Activated T-cell treated with anti-CD3 and anti-CD28 coated beads, Interleukin-2, amount 50 U/mL, for 72 hours (primary cell): ENCODE measurements around the gene ATP6V0A1. TPM values are rescaled to one million over a fixed set of nuclear protein-coding genes. Genes with fewer than 3 reads are reported as not detected.
"Not testable (repeated sequence)": the region's sequence is repeated elsewhere in the genome, so short reads cannot be mapped to it uniquely, and the experiment has no call there.

Experiments
- ATAC-seq, 2 donors: fragments of 150-1000 bp; cut with Tn5 transposase; replicated peaks in 1 of 2; 2 replicates each; pipeline ENCODE4 v1.10.0; 2021; ENCODE audit warnings: moderate library complexity in 2 of 2, mild to moderate bottlenecking in 1 of 2
- DNase-seq, 2 donors: peaks; one replicate each; pipeline ENCODE4 v3.0.0; 2021 to 2022; ENCODE audit warnings: mixed read lengths in 1 of 2
- H3K27ac Mint-ChIP-seq: one replicate; pipeline ENCODE4 v1.8.0; 2022; ENCODE audit warnings: mild to moderate bottlenecking, moderate library complexity, mixed read lengths
- H3K27me3 Mint-ChIP-seq: one replicate; pipeline ENCODE4 v1.8.0; 2022; ENCODE audit warnings: low read depth, mixed read lengths
- H3K36me3 Mint-ChIP-seq, 2 donors: one replicate each; pipeline ENCODE4 v1.8.0; 2022; ENCODE audit warnings: mixed read lengths in 2 of 2, mild to moderate bottlenecking in 1 of 2; ENCODE audit not compliant: insufficient read depth in 2 of 2
- H3K4me1 Mint-ChIP-seq: one replicate; pipeline ENCODE4 v1.8.0; 2022; ENCODE audit warnings: low read depth, mixed read lengths
- H3K4me3 Mint-ChIP-seq, 2 donors: one replicate each; pipeline ENCODE4 v1.8.0; 2022; ENCODE audit warnings: mild to moderate bottlenecking in 2 of 2, mixed read lengths in 2 of 2, moderate library complexity in 2 of 2
- H3K9me3 Mint-ChIP-seq, 2 donors: one replicate each; pipeline ENCODE4 v1.8.0; 2022; ENCODE audit warnings: mixed read lengths in 2 of 2
- total RNA-seq, 2 donors: library from RNA; stranded (reverse); gene quantifications; one replicate each; pipeline ENCODE4 v1.2.3, GENCODE V29; 2022

Gene ATP6V0A1
- total RNA-seq, 2 donors from 2014 or later = 22.1 TPM

- H3K27ac Mint-ChIP-seq = no peak overlapping the region
- DNase-seq = no peak
- no peaks in the 10 kb centered on the region for H3K9me3 Mint-ChIP-seq
- ATAC-seq = no peak
- no peaks in the 10 kb centered on the region for H3K4me1 Mint-ChIP-seq
- peaks cover 6 to 11% of the 10 kb centered on the region in 2 donors for H3K36me3 Mint-ChIP-seq
- no peak overlapping the region for H3K4me3 Mint-ChIP-seq
- H3K27me3 Mint-ChIP-seq = no peaks in the 10 kb centered on the region
These were observed 15.6 kb downstream of the ATP6V0A1 start for GRCh38 chr17:42474276-42474675.

- Mint-ChIP-seq H3K27me3 (no peaks in the 10 kb centered on the region), H3K27ac (no peak overlapping the region), H3K36me3 (peaks cover 6 to 10% of the 10 kb centered on the region in 2 donors), H3K4me1 (no peaks in the 10 kb centered on the region), H3K9me3 (no peaks in the 10 kb centered on the region), H3K4me3 (no peak overlapping the region)
- ATAC-seq (no peak), DNase-seq (no peak)
These were observed 16.4 kb downstream of the ATP6V0A1 start for GRCh38 chr17:42475121-42475520.

- DNase-seq (no peak), ATAC-seq (no peak)
- Mint-ChIP-seq H3K27ac (no peak overlapping the region), H3K4me3 (no peak overlapping the region), H3K9me3 (no peaks in the 10 kb centered on the region), H3K4me1 (no peaks in the 10 kb centered on the region), H3K36me3 (peaks cover 6 to 11% of the 10 kb centered on the region in 2 donors), H3K27me3 (no peaks in the 10 kb centered on the region)
These were observed 17.2 kb downstream of the ATP6V0A1 start for GRCh38 chr17:42475835-42476234.

- DNase-seq (no peak), ATAC-seq (no peak)
- Mint-ChIP-seq H3K4me1 (no peaks in the 10 kb centered on the region), H3K4me3 (no peak overlapping the region), H3K36me3 (peaks cover 6 to 11% of the 10 kb centered on the region in 2 donors), H3K27me3 (no peaks in the 10 kb centered on the region), H3K27ac (no peak overlapping the region), H3K9me3 (no peaks in the 10 kb centered on the region)
These were observed 17.7 kb downstream of the ATP6V0A1 start for GRCh38 chr17:42476411-42476810.

- Mint-ChIP-seq H3K27me3 (no peaks in the 10 kb centered on the region), H3K27ac (no peak overlapping the region), H3K4me1 (no peaks in the 10 kb centered on the region), H3K36me3 (peaks cover 6 to 11% of the 10 kb centered on the region in 2 donors), H3K9me3 (no peaks in the 10 kb centered on the region), H3K4me3 (no peak overlapping the region)
- DNase-seq (no peak), ATAC-seq (no peak)
These were observed 18.5 kb downstream of the ATP6V0A1 start for GRCh38 chr17:42477173-42477572.

- H3K4me1 Mint-ChIP-seq, ATAC-seq, H3K27ac Mint-ChIP-seq, H3K9me3 Mint-ChIP-seq, H3K4me3 Mint-ChIP-seq, H3K27me3 Mint-ChIP-seq, DNase-seq: not testable (repeated sequence)
- H3K36me3 Mint-ChIP-seq = peaks cover 6 to 11% of the 10 kb centered on the region in 2 donors
These were observed 19.1 kb downstream of the ATP6V0A1 start for GRCh38 chr17:42477824-42478223.

- peak; percentile 98 to 99 for ATAC-seq
These were observed 25.6 kb downstream of the ATP6V0A1 start for GRCh38 chr17:42484304-42484703.

GRCh38 chr17:42485680-42486079, 27.0 kb downstream of the ATP6V0A1 start:
- no peak overlapping the region for H3K4me3 Mint-ChIP-seq
- no peak for DNase-seq
- H3K27ac Mint-ChIP-seq = no peak overlapping the region

More at GRCh38 chr17:42484304-42484703, 25.6 kb downstream of the ATP6V0A1 start:
- Mint-ChIP-seq H3K4me1 (peaks cover 27% of the 10 kb centered on the region), H3K9me3 (no peaks in the 10 kb centered on the region), H3K4me3 (peak overlapping the region; percentile 10 to 59), H3K27ac (no peak overlapping the region), H3K36me3 (peaks cover 6 to 11% of the 10 kb centered on the region in 2 donors), H3K27me3 (no peaks in the 10 kb centered on the region)
- peak; percentile 78 to 85 for DNase-seq

GRCh38 chr17:42488032-42488431, 29.4 kb downstream of the ATP6V0A1 start:
- no peaks in the 10 kb centered on the region for H3K27me3 Mint-ChIP-seq
- peaks cover 27% of the 10 kb centered on the region for H3K4me1 Mint-ChIP-seq
- DNase-seq (no peak), ATAC-seq (no peak)
- H3K9me3 Mint-ChIP-seq = no peaks in the 10 kb centered on the region
- peak overlapping the region; percentile 20 for H3K27ac Mint-ChIP-seq
- peaks cover 8 to 12% of the 10 kb centered on the region in 2 donors for H3K36me3 Mint-ChIP-seq
- H3K4me3 Mint-ChIP-seq = no peak overlapping the region

More at GRCh38 chr17:42485680-42486079, 27.0 kb downstream of the ATP6V0A1 start:
- no peaks in the 10 kb centered on the region for H3K27me3 Mint-ChIP-seq
- peaks cover 27% of the 10 kb centered on the region for H3K4me1 Mint-ChIP-seq
- no peak for ATAC-seq
- H3K9me3 Mint-ChIP-seq = no peaks in the 10 kb centered on the region
- H3K36me3 Mint-ChIP-seq = peaks cover 9 to 14% of the 10 kb centered on the region in 2 donors

- no peak for DNase-seq
- ATAC-seq = no peak
- no peak overlapping the region for H3K4me3 Mint-ChIP-seq
- no peaks in the 10 kb centered on the region for H3K27me3 Mint-ChIP-seq
- no peaks in the 10 kb centered on the region for H3K9me3 Mint-ChIP-seq
- H3K4me1 Mint-ChIP-seq = no peaks in the 10 kb centered on the region
- H3K36me3 Mint-ChIP-seq = peaks cover 6 to 11% of the 10 kb centered on the region in 2 donors
- no peak overlapping the region for H3K27ac Mint-ChIP-seq
These were observed 34.6 kb downstream of the ATP6V0A1 start for GRCh38 chr17:42493319-42493718.

GRCh38 chr17:42494673-42495072, 36.0 kb downstream of the ATP6V0A1 start:
- Mint-ChIP-seq H3K27ac (no peak overlapping the region), H3K36me3 (peaks cover 4 to 6% of the 10 kb centered on the region in 2 donors), H3K4me3 (no peak overlapping the region), H3K9me3 (no peaks in the 10 kb centered on the region), H3K27me3 (no peaks in the 10 kb centered on the region), H3K4me1 (no peaks in the 10 kb centered on the region)
- ATAC-seq (no peak), DNase-seq (no peak)

GRCh38 chr17:42498828-42499227, 40.1 kb downstream of the ATP6V0A1 start:
- no peaks in the 10 kb centered on the region for H3K9me3 Mint-ChIP-seq
- H3K36me3 Mint-ChIP-seq = peaks cover 0 to 2% of the 10 kb centered on the region in 2 donors
- H3K27ac Mint-ChIP-seq = no peak overlapping the region
- no peak for ATAC-seq
- H3K4me3 Mint-ChIP-seq = no peak overlapping the region
- no peaks in the 10 kb centered on the region for H3K4me1 Mint-ChIP-seq
- no peak for DNase-seq
- no peaks in the 10 kb centered on the region for H3K27me3 Mint-ChIP-seq

- Mint-ChIP-seq H3K4me3 (no peak overlapping the region), H3K4me1 (no peaks in the 10 kb centered on the region), H3K27me3 (no peaks in the 10 kb centered on the region), H3K9me3 (no peaks in the 10 kb centered on the region), H3K27ac (no peak overlapping the region), H3K36me3 (no peaks in the 10 kb centered on the region)
- DNase-seq = no peak
- no peak for ATAC-seq
These were observed 43.4 kb downstream of the ATP6V0A1 start for GRCh38 chr17:42502091-42502490.

- Mint-ChIP-seq H3K27me3 (no peaks in the 10 kb centered on the region), H3K27ac (no peak overlapping the region), H3K4me1 (no peaks in the 10 kb centered on the region), H3K4me3 (no peak overlapping the region), H3K9me3 (no peaks in the 10 kb centered on the region), H3K36me3 (peaks cover 0 to 1% of the 10 kb centered on the region in 2 donors)
- ATAC-seq (no peak), DNase-seq (no peak)
These were observed 44.2 kb downstream of the ATP6V0A1 start for GRCh38 chr17:42502926-42503325.
